Measurements from ENCODE around the gene TMEM255B. TPM values are rescaled to one million over a fixed set of nuclear protein-coding genes. Genes with fewer than 3 reads are reported as not detected.

TMEM255B gene
- total RNA-seq, 1 donor from 2014 or later = 13.8 TPM

DNA sequence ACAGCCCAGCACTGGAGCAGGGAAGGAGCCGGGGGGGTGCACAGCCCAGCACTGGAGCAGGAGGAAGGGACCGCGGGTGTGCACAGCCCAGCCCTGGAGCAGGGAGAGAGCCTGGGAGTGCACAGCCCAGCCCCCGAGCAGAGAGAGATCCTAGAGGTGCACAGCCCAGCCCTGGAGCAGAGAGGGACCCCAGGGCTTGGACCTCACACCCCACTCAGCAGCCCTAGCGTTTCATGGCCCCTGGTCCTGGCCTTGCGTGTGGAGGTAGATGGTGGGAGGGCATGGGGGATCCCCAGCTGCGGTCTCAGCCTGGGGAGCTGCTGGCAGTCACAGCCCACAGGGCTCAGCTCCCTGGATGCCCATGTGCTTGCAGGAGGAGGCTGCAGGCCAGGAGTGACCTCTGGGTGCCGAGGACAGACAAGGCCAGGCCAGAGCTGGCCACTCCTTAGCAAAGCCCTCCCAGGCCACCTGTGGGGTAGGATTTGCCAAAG lies 79.7 kb downstream of the TMEM255B start:
- Mint-ChIP-seq H3K36me3 (ENCODE audit: unreplicated experiment) (no peaks in the 10 kb centered on the region), H3K9me3 (ENCODE audit: unreplicated experiment) (no peaks in the 10 kb centered on the region), H3K27ac (ENCODE audit: unreplicated experiment) (no peak overlapping the region), H3K4me3 (ENCODE audit: unreplicated experiment) (no peak overlapping the region), H3K4me1 (ENCODE audit: low read depth, unreplicated experiment) (peaks cover 20% of the 10 kb centered on the region), H3K27me3 (ENCODE audit: unreplicated experiment) (peaks cover 7% of the 10 kb centered on the region)
- peak; percentile 22 for DNase-seq
- TF ChIP-seq, protein P1, sequence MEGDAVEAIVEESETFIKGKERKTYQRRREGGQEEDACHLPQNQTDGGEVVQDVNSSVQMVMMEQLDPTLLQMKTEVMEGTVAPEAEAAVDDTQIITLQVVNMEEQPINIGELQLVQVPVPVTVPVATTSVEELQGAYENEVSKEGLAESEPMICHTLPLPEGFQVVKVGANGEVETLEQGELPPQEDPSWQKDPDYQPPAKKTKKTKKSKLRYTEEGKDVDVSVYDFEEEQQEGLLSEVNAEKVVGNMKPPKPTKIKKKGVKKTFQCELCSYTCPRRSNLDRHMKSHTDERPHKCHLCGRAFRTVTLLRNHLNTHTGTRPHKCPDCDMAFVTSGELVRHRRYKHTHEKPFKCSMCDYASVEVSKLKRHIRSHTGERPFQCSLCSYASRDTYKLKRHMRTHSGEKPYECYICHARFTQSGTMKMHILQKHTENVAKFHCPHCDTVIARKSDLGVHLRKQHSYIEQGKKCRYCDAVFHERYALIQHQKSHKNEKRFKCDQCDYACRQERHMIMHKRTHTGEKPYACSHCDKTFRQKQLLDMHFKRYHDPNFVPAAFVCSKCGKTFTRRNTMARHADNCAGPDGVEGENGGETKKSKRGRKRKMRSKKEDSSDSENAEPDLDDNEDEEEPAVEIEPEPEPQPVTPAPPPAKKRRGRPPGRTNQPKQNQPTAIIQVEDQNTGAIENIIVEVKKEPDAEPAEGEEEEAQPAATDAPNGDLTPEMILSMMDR (IDR thresholded peaks at IDR 0.05; ENCODE audit: partially characterized antibody, unreplicated experiment) = no peak

DNA sequence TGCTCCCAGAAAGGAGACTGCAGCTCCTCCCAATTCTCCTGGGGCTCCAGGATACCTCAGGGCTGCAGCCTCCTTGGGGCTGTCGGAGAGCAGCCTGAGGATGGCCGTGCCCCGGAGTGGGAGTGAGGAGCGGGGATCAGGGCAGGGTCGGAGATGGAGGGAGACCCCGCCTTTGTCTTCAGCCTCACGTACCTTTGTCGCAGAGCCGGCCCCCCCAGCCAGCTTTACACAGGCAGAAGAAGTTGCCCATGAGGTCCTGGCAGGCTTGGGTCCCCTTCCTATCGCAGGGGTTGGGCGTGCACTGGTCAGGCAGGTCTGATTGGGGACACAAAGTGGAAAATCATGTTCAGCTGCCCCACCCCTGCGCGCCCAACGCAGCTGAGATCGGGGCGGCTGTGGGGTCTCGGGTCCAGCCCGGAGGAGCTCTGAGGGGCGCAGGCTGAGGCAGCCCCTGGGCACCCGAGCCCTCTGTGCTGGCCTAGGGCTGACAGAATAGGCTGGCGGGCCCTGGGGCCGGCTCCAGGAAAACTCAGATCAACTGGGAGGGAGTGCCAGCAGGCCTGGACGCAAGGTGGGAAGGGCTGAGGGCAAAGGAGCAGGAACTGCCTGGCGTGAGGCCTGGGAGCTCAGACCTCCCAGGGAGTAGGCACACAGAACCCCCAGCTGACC lies 80.6 kb downstream of the TMEM255B start:
- TF ChIP-seq, protein P1 (IDR thresholded peaks at IDR 0.05; ENCODE audit: partially characterized antibody, unreplicated experiment) = no peak
- DNase-seq = peak; percentile 18
- Mint-ChIP-seq H3K4me1 (ENCODE audit: low read depth, unreplicated experiment) (peaks cover 27% of the 10 kb centered on the region), H3K27ac (ENCODE audit: unreplicated experiment) (no peak overlapping the region), H3K9me3 (ENCODE audit: unreplicated experiment) (no peaks in the 10 kb centered on the region), H3K36me3 (ENCODE audit: unreplicated experiment) (no peaks in the 10 kb centered on the region), H3K27me3 (ENCODE audit: unreplicated experiment) (peaks cover 7% of the 10 kb centered on the region), H3K4me3 (ENCODE audit: unreplicated experiment) (no peak overlapping the region)

DNA sequence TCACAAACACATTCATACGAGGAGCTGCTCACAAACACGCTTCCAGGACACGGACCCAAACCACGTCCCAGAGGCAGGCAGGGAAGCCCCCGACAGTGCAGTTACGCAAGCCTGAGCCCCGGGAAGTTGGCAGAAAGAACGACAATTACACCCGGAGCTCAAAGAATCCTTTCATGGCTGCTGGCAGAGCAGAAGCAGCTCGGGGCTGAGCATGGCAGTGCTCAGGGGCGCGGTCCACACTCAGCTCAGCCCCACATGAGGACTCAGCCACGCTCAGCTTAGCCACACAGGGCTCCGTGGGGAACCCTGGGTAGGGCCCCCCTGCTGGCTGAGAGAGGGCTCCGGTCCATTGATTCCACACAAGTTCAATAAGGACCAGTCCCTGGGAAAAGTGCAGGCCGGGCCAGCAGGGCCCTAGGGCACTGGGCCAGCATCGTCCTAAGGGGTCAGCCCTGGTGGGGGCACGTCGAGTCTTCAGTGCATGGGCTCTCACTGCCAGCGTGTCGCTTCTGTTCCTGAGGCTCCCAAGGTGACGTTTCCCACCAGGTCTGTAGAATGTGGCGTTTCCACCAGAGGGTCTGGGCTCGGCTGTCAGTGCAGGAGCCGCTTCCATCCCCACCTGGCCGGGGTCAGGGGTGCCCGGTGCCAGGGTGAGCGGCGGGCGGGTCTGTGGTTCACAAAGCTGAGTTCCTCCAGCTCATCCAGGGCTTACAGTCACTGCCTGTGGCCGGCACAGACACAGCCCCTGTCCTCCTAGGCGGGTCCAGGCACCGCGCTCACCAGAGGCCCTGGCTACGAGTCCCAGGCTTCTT lies 81.7 kb downstream of the TMEM255B start:
- DNase-seq = peak; percentile 17
- Mint-ChIP-seq H3K27me3 (ENCODE audit: unreplicated experiment) (peaks cover 5% of the 10 kb centered on the region), H3K4me3 (ENCODE audit: unreplicated experiment) (no peak overlapping the region), H3K27ac (ENCODE audit: unreplicated experiment) (no peak overlapping the region), H3K4me1 (ENCODE audit: low read depth, unreplicated experiment) (peaks cover 22% of the 10 kb centered on the region), H3K9me3 (ENCODE audit: unreplicated experiment) (no peaks in the 10 kb centered on the region), H3K36me3 (ENCODE audit: unreplicated experiment) (no peaks in the 10 kb centered on the region)
- TF ChIP-seq, protein P1 (IDR thresholded peaks at IDR 0.05; ENCODE audit: partially characterized antibody, unreplicated experiment) = no peak

DNA sequence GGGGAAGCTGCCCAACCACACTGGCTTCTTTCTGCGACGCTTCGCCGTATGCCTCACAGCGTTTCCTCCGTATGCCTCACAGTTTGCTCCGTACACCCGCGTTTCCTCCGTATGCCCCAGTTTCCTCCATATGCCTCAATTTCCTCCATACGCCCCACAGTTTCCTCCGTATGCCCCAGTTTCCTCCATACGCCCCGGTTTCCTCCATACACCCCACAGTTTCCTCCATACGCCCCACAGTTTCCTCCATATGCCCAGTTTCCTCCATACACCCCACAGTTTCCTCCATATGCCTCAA lies 82.3 kb downstream of the TMEM255B start:
- no peaks in the 10 kb centered on the region for H3K9me3 Mint-ChIP-seq (ENCODE audit: unreplicated experiment)
- H3K36me3 Mint-ChIP-seq (ENCODE audit: unreplicated experiment) = no peaks in the 10 kb centered on the region
- DNase-seq = no peak
- peaks cover 5% of the 10 kb centered on the region for H3K27me3 Mint-ChIP-seq (ENCODE audit: unreplicated experiment)
- H3K4me3 Mint-ChIP-seq (ENCODE audit: unreplicated experiment) = no peak overlapping the region
- TF ChIP-seq, protein P1 (IDR thresholded peaks at IDR 0.05; ENCODE audit: partially characterized antibody, unreplicated experiment) = no peak
- peaks cover 22% of the 10 kb centered on the region for H3K4me1 Mint-ChIP-seq (ENCODE audit: low read depth, unreplicated experiment)
- no peak overlapping the region for H3K27ac Mint-ChIP-seq (ENCODE audit: unreplicated experiment)

Measured in glutamatergic neuron (in vitro differentiated cells).